GM12878 (cell line): ENCODE measurements around the gene ATP6V0A1.

Experiments used
- FOS ChIP-seq: IDR thresholded peaks from 3 replicates; pipeline ENCODE4 v1.6.1; 2011; ENCODE audit warnings: borderline replicate concordance; ENCODE audit not compliant: insufficient read length; ENCODE audit errors: extremely low read depth
- IKZF1 ChIP-seq: fragments of 450-650 bp; conservative IDR thresholded peaks from 2 replicates; pipeline ENCODE4 v1.6.1; 2017; ENCODE audit warnings: antibody characterized with exemption, mild to moderate bottlenecking
- NFYB ChIP-seq: IDR thresholded peaks from 2 replicates; pipeline ENCODE4 v1.6.1; 2011; ENCODE audit warnings: low read depth, mild to moderate bottlenecking, low read length, improper control_type of control experiment, moderate library complexity; ENCODE audit not compliant: insufficient read depth
- POLR2A ChIP-seq: IDR thresholded peaks from 2 replicates; pipeline ENCODE4 v1.6.1; 2011; ENCODE audit warnings: low read depth, mild to moderate bottlenecking, low read length
- TF ChIP-seq, protein P1 (sequence below), 3 experiments: IDR thresholded peaks in 2 of 3; conservative IDR thresholded peaks in 1 of 3; 2 replicates each; pipeline ENCODE4 v1.5.1; 2011; ENCODE audit warnings: low read depth in 3 of 3, low read length in 3 of 3, mild to moderate bottlenecking in 3 of 3, control low read depth in 2 of 3, moderate library complexity in 2 of 3, inconsistent platforms in 1 of 3, mixed read lengths in 1 of 3; ENCODE audit not compliant: control insufficient read depth in 2 of 3, insufficient read depth in 1 of 3; ENCODE audit errors: extremely low read depth in 1 of 3
- TF ChIP-seq, protein P2 (sequence below): IDR thresholded peaks from 2 replicates; pipeline ENCODE4 v1.6.1; 2012; ENCODE audit warnings: mild to moderate bottlenecking, low read depth, low read length

DNA sequence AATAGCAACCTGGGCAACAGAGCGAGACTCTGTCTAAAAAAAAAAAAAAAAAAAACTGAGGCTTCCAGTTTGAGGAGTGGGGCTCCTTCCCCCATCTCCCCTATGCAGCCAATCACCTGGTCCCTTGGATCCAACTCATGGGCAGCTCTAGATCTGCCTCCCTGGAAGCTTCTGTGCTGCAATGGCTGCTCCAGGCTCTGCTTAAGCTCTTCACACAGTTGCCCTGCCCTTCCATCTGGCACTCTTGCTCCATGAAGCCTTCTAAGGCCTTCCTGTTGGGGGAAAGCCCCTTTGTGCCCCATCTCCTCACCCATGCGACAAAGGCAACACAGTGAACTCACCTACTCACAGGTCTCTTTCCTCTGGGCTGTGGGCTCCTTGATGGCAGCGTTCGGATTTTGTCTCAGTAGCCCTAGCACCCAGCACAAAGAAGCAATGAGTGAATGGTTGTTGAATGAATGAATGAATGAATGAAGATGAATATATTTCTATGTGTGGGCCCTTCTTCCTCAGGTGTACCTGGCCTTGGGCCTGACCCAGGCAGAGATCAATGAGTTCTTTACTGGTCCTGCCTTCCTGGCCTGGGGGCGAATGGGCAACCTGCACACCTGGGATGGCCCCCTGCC lies 79.3 kb downstream of the ATP6V0A1 start:
- TF ChIP-seq, protein P1, sequence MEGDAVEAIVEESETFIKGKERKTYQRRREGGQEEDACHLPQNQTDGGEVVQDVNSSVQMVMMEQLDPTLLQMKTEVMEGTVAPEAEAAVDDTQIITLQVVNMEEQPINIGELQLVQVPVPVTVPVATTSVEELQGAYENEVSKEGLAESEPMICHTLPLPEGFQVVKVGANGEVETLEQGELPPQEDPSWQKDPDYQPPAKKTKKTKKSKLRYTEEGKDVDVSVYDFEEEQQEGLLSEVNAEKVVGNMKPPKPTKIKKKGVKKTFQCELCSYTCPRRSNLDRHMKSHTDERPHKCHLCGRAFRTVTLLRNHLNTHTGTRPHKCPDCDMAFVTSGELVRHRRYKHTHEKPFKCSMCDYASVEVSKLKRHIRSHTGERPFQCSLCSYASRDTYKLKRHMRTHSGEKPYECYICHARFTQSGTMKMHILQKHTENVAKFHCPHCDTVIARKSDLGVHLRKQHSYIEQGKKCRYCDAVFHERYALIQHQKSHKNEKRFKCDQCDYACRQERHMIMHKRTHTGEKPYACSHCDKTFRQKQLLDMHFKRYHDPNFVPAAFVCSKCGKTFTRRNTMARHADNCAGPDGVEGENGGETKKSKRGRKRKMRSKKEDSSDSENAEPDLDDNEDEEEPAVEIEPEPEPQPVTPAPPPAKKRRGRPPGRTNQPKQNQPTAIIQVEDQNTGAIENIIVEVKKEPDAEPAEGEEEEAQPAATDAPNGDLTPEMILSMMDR (IDR thresholded peaks at IDR 0.05 in 2 of 3, conservative IDR thresholded peaks at IDR 0.05 in 1 of 3; ENCODE audit: control insufficient read depth in 2 of 3, extremely low read depth in 1 of 3, insufficient read depth in 1 of 3, low read depth in 3 of 3, low read length in 3 of 3) = no peak
- TF ChIP-seq FOS (no peak), IKZF1 (no peak), NFYB (no peak), POLR2A (no peak)
- TF ChIP-seq, protein P2, sequence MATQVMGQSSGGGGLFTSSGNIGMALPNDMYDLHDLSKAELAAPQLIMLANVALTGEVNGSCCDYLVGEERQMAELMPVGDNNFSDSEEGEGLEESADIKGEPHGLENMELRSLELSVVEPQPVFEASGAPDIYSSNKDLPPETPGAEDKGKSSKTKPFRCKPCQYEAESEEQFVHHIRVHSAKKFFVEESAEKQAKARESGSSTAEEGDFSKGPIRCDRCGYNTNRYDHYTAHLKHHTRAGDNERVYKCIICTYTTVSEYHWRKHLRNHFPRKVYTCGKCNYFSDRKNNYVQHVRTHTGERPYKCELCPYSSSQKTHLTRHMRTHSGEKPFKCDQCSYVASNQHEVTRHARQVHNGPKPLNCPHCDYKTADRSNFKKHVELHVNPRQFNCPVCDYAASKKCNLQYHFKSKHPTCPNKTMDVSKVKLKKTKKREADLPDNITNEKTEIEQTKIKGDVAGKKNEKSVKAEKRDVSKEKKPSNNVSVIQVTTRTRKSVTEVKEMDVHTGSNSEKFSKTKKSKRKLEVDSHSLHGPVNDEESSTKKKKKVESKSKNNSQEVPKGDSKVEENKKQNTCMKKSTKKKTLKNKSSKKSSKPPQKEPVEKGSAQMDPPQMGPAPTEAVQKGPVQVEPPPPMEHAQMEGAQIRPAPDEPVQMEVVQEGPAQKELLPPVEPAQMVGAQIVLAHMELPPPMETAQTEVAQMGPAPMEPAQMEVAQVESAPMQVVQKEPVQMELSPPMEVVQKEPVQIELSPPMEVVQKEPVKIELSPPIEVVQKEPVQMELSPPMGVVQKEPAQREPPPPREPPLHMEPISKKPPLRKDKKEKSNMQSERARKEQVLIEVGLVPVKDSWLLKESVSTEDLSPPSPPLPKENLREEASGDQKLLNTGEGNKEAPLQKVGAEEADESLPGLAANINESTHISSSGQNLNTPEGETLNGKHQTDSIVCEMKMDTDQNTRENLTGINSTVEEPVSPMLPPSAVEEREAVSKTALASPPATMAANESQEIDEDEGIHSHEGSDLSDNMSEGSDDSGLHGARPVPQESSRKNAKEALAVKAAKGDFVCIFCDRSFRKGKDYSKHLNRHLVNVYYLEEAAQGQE = no peak
